B cell (primary cell): Measurements from ENCODE around the gene PRPF19.

Experiments used
- EZH2 ChIP-seq: IDR thresholded peaks from 2 replicates; pipeline ENCODE4 v1.6.1; 2012; ENCODE audit warnings: borderline replicate concordance, low read depth, mild to moderate bottlenecking, moderate library complexity, low read length; ENCODE audit not compliant: insufficient read depth, poor library complexity, severe bottlenecking
- TF ChIP-seq, protein P1 (sequence below): fragments of 200-600 bp; IDR thresholded peaks from one replicate; pipeline ENCODE4 v1.8.0; 2022; ENCODE audit warnings: antibody characterized with exemption, mild to moderate bottlenecking

DNA sequence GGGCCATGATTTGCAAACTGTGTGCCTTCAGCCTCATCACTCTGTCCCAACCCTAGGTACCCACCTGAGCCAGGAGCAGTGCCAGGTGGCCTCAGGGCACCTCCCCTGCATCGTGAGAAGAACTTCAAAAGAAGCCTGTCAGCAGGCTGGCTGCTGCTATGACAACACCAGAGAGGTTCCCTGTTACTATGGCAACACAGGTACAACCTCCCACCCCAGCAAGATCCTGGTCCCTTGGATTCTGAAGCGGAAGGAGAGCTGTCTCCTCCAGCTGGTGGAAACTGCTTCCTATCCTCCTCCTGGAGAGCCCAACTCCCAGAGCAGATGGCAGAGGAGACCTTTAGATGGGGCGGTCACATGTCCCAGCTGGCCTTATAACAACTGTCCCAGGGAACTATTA is 36.1 kb downstream of the PRPF19 start:
- TF ChIP-seq, protein P1, sequence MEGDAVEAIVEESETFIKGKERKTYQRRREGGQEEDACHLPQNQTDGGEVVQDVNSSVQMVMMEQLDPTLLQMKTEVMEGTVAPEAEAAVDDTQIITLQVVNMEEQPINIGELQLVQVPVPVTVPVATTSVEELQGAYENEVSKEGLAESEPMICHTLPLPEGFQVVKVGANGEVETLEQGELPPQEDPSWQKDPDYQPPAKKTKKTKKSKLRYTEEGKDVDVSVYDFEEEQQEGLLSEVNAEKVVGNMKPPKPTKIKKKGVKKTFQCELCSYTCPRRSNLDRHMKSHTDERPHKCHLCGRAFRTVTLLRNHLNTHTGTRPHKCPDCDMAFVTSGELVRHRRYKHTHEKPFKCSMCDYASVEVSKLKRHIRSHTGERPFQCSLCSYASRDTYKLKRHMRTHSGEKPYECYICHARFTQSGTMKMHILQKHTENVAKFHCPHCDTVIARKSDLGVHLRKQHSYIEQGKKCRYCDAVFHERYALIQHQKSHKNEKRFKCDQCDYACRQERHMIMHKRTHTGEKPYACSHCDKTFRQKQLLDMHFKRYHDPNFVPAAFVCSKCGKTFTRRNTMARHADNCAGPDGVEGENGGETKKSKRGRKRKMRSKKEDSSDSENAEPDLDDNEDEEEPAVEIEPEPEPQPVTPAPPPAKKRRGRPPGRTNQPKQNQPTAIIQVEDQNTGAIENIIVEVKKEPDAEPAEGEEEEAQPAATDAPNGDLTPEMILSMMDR = no peak
- TF ChIP-seq EZH2 = no peak
